Transverse colon (tissue), 3 donors: ENCODE results near the gene FADS6.

Source experiments
- EP300 ChIP-seq: sonication (generic); formaldehyde crosslinking; IDR thresholded peaks from one replicate; pipeline ENCODE4 v1.6.1; 2017; ENCODE audit warnings: antibody characterized with exemption, low read depth
- TF ChIP-seq, protein P1 (sequence below), 5 experiments: fragments of 200-600 bp in 3 of 5; fragments of 450-650 bp in 2 of 5; sonication (generic) in 3 of 5; IDR thresholded peaks; 1 replicate in 2 of 5; 2 replicates in 3 of 5; pipeline ENCODE4 v1.5.1; 2016 to 2017; ENCODE audit warnings: antibody characterized with exemption in 5 of 5, inconsistent platforms in 3 of 5, mild to moderate bottlenecking in 2 of 5, moderate library complexity in 1 of 5

DNA sequence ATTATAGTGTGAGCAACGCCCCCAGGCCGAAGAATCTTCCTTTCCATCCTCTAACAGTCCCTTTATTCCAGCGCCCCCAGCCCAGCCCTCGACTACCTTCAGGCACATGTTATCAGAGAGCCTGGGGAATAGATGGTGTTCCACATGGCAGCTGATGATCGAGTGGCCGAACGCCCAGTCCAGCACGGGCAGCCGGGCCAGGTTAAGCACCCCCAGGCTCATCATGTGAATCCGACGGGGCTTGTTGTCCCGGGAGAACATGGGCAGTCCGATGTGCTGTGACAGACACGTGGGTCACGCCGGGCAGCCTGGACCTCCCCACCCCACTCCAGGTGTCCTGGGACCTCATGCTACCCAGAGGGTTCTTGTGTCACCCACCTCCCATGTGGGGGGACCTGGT is 14.1 kb downstream of the FADS6 start:
- TF ChIP-seq, protein P1, sequence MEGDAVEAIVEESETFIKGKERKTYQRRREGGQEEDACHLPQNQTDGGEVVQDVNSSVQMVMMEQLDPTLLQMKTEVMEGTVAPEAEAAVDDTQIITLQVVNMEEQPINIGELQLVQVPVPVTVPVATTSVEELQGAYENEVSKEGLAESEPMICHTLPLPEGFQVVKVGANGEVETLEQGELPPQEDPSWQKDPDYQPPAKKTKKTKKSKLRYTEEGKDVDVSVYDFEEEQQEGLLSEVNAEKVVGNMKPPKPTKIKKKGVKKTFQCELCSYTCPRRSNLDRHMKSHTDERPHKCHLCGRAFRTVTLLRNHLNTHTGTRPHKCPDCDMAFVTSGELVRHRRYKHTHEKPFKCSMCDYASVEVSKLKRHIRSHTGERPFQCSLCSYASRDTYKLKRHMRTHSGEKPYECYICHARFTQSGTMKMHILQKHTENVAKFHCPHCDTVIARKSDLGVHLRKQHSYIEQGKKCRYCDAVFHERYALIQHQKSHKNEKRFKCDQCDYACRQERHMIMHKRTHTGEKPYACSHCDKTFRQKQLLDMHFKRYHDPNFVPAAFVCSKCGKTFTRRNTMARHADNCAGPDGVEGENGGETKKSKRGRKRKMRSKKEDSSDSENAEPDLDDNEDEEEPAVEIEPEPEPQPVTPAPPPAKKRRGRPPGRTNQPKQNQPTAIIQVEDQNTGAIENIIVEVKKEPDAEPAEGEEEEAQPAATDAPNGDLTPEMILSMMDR (IDR thresholded peaks at IDR 0.05) = no peak
- no peak for TF ChIP-seq EP300
